GM11168 (cell line): ENCODE results near the gene DGCR2.

Experiments
- in situ Hi-C: fragments of 300-500 bp; cut with MboI; formaldehyde crosslinking; loops from one replicate; pipeline ENCODE4 v1.12.0; 2022; ENCODE audit warnings: low sequenced_read_pairs; ENCODE audit not compliant: unreplicated experiment

DGCR2 gene

GRCh38 chr22:19046719-19047609 lies 75.2 kb downstream of the DGCR2 start:
- in situ Hi-C loops, result no loop called here

- in situ Hi-C loops, result no loop called here
Measured at GRCh38 chr22:19046287-19046686, 75.9 kb downstream of the DGCR2 start.

- in situ Hi-C loops, result no loop called here
Measured at GRCh38 chr22:19045094-19045493, 77.1 kb downstream of the DGCR2 start.

GRCh38 chr22:19044381-19044780 lies 77.8 kb downstream of the DGCR2 start:
- in situ Hi-C loops, result no loop called here

GRCh38 chr22:19043121-19044085 lies 78.8 kb downstream of the DGCR2 start:
- in situ Hi-C loops, result no loop called here

- in situ Hi-C loops, result no loop called here
Measured at GRCh38 chr22:19042285-19043120, 79.7 kb downstream of the DGCR2 start.

GRCh38 chr22:19041704-19042074 lies 80.5 kb downstream of the DGCR2 start:
- in situ Hi-C loops, result no loop called here

GRCh38 chr22:19040888-19041703 lies 81.1 kb downstream of the DGCR2 start:
- in situ Hi-C loops, result no loop called here

GRCh38 chr22:19040391-19040861 lies 81.8 kb downstream of the DGCR2 start:
- in situ Hi-C loops, result no loop called here

GRCh38 chr22:19039796-19040280 lies 82.4 kb downstream of the DGCR2 start:
- in situ Hi-C loops, result loop anchor here (10.0 kb wide), 1 partner anchor 405 kb away; a partner anchor contains a TSS

GRCh38 chr22:19039448-19039780 lies 82.8 kb downstream of the DGCR2 start:
- in situ Hi-C loops, result loop anchor here (10.0 kb wide), 1 partner anchor 405 kb away; a partner anchor contains a TSS

GRCh38 chr22:19038728-19039447 lies 83.3 kb downstream of the DGCR2 start:
- in situ Hi-C loops, result loop anchor here (10.0 kb wide), 1 partner anchor 404 kb away; a partner anchor contains a TSS

- in situ Hi-C loops, result loop anchor here (10.0 kb wide), 1 partner anchor 403 kb away; a partner anchor contains a TSS
Measured at GRCh38 chr22:19038164-19038546, 84.1 kb downstream of the DGCR2 start.

- in situ Hi-C loops, result loop anchor here (10.0 kb wide), 1 partner anchor 403 kb away; a partner anchor contains a TSS
Measured at GRCh38 chr22:19037282-19038163, 84.7 kb downstream of the DGCR2 start.

- in situ Hi-C loops, result loop anchor here (10.0 kb wide), 1 partner anchor 402 kb away; a partner anchor contains a TSS
Measured at GRCh38 chr22:19036523-19037273, 85.5 kb downstream of the DGCR2 start.

- in situ Hi-C loops, result loop anchor here (10.0 kb wide), 1 partner anchor 401 kb away; a partner anchor contains a TSS
Measured at GRCh38 chr22:19036229-19036522, 86.0 kb downstream of the DGCR2 start.
